ENCODE data around the gene FSD1L. TPM values are rescaled to one million over a fixed set of nuclear protein-coding genes. Genes with fewer than 3 reads are reported as not detected.
"Not testable (repeated sequence)": the region's sequence is repeated elsewhere in the genome, so short reads cannot be mapped to it uniquely, and the experiment has no call there.

FSD1L gene
- total RNA-seq, 2 experiments from 2014 or later, result 0.38 to 0.56 TPM

DNA sequence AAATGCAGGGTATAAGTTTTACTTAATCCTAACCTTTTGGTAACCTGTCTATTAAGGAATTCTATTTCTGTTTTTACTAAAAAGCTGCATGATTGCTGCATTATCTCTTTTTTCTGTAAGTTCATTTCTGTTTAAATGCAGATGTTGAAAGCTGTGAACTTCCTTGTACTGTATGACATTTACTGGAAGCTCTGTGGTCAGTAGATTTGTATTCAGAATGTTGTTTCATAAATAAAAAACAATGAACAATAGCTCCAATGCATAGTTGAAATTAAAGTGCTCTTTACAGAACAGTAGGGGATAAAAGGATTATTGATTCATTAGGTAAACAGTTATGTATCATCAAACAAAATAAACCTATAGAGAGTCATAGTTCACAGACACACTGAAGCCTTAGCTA, 63.6 kb downstream of the FSD1L start:
- Histone ChIP-seq H3K27ac (ENCODE audit: low read depth in 1 of 2, low read length in 2 of 2) (no peak overlapping the region), H3K36me3 (ENCODE audit: insufficient read depth, low read length) (no peaks in the 10 kb centered on the region), H3K9me3 (ENCODE audit: control insufficient read depth in 1 of 2, insufficient read depth in 1 of 2, low read length in 2 of 2) (no peaks in the 10 kb centered on the region), H3K27me3 (ENCODE audit: control insufficient read depth in 1 of 2, insufficient read depth in 2 of 2, low read length in 2 of 2) (no peaks in the 10 kb centered on the region), H3K4me1 (ENCODE audit: insufficient read depth, low read length) (no peaks in the 10 kb centered on the region), H3K4me3 (ENCODE audit: low read length) (no peak overlapping the region)
- Mint-ChIP-seq H3K27me3 (peaks cover 5% of the 10 kb centered on the region), H3K27ac (no peak overlapping the region), H3K4me1 (ENCODE audit: low read depth) (no peaks in the 10 kb centered on the region), H3K9me3 (no peaks in the 10 kb centered on the region), H3K4me3 (no peak overlapping the region), H3K36me3 (ENCODE audit: low read depth) (no peaks in the 10 kb centered on the region)
- ChIA-PET CTCF (interaction anchor here (0.6 kb wide), 1 partner anchor 456 kb away, joined by 3 read pairs; no protein-coding TSS in a partner anchor), POLR2A (no interaction called here)
- intact Hi-C loops (cut with DNase I, micrococcal nuclease), result no loop called here
- DNase-seq (no peak), ATAC-seq (ENCODE audit: poor library complexity) (no peak)
- TF ChIP-seq, protein P1, sequence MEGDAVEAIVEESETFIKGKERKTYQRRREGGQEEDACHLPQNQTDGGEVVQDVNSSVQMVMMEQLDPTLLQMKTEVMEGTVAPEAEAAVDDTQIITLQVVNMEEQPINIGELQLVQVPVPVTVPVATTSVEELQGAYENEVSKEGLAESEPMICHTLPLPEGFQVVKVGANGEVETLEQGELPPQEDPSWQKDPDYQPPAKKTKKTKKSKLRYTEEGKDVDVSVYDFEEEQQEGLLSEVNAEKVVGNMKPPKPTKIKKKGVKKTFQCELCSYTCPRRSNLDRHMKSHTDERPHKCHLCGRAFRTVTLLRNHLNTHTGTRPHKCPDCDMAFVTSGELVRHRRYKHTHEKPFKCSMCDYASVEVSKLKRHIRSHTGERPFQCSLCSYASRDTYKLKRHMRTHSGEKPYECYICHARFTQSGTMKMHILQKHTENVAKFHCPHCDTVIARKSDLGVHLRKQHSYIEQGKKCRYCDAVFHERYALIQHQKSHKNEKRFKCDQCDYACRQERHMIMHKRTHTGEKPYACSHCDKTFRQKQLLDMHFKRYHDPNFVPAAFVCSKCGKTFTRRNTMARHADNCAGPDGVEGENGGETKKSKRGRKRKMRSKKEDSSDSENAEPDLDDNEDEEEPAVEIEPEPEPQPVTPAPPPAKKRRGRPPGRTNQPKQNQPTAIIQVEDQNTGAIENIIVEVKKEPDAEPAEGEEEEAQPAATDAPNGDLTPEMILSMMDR (IDR thresholded peaks at IDR 0.05), result no peak

DNA sequence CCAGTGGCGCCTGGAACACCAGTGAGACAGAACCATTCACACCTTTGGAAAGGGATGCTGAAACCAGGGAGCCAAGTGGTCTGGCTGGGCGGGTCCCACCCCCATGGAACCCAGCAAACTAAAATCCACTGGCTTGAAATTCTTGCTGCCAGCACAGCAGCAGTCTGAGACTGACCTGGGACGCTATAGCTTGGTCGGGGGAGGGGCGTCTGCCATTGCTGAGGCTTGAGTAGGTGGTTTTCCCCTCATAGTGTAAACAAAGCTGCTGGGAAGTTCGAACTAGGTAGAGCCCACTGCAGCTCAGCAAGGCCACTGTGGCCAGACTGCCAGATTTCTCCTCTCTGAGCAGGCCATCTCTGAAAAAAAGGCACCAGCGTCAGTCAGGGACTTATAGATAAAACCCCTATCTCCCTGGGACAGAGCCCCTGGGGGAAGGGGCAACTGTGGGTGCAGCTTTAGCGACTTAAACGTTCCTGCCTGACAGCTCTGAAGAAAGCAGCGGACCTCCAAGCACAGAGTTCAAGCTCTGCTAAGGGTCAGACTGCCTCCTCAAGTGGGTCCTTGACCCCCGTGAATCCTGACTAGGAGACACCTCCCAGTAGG, 68.1 kb downstream of the FSD1L start:
- ChIA-PET CTCF (interaction anchor here (0.7 kb wide), 1 partner anchor 81 kb away, joined by 3 read pairs; no protein-coding TSS in a partner anchor), POLR2A (no interaction called here)
- intact Hi-C loops (cut with DNase I, micrococcal nuclease), result no loop called here
- DNase-seq (no peak), ATAC-seq (ENCODE audit: poor library complexity) (no peak)
- Mint-ChIP-seq H3K4me3 (no peak overlapping the region), H3K9me3 (no peaks in the 10 kb centered on the region), H3K36me3 (ENCODE audit: low read depth) (no peaks in the 10 kb centered on the region), H3K27me3 (peaks cover 5% of the 10 kb centered on the region), H3K27ac (no peak overlapping the region), H3K4me1 (ENCODE audit: low read depth) (no peaks in the 10 kb centered on the region)
- Histone ChIP-seq H3K9me3 (ENCODE audit: control insufficient read depth in 1 of 2, insufficient read depth in 1 of 2, low read length in 2 of 2) (no peaks in the 10 kb centered on the region), H3K4me3 (ENCODE audit: low read length) (no peak overlapping the region), H3K4me1 (ENCODE audit: insufficient read depth, low read length) (no peaks in the 10 kb centered on the region), H3K27ac (ENCODE audit: low read depth in 1 of 2, low read length in 2 of 2) (no peak overlapping the region), H3K27me3 (ENCODE audit: control insufficient read depth in 1 of 2, insufficient read depth in 2 of 2, low read length in 2 of 2) (no peaks in the 10 kb centered on the region), H3K36me3 (ENCODE audit: insufficient read depth, low read length) (no peaks in the 10 kb centered on the region)
- TF ChIP-seq, protein P1 (IDR thresholded peaks at IDR 0.05), result no peak

DNA sequence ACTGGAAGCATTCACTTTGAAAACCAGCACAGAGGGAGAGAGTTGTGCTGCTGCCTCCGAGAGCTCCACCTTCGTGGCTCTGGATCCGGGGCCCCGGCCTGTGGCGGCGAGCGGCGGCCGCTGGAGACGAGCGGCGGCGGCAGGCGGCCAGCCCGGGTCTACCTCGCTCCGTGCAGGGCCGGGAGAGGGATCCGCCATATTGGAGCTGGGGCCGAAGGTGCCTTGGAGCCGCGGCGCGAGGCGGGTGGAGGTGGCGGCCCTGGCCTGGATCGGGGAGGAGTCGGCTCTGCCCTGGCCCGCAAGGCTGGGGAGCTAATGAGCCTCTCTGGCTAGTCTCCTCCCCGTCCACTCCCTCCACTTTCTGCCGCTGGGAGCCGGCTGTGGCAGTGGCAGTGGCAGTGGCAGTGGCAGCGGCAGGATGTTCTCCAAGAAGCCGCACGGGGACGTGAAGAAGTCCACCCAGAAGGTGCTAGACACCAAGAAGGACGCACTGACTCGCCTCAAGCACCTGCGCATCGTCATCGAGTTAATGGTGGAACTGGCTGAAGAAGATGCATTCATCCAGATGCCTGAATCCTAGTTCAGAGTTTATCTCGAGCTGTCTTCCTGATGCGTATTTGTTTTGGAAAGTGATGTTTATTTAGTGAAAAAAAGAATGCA, 72.0 kb downstream of the FSD1L start:
- ATAC-seq (ENCODE audit: poor library complexity), result peak; percentile 69
- H3K27me3 Mint-ChIP-seq; H3K4me3 Mint-ChIP-seq; H3K9me3 Mint-ChIP-seq; H3K36me3 ChIP-seq (ENCODE audit: insufficient read depth, low read length); intact Hi-C loops (cut with DNase I, micrococcal nuclease); H3K36me3 Mint-ChIP-seq (ENCODE audit: low read depth); H3K27ac Mint-ChIP-seq; H3K4me1 Mint-ChIP-seq (ENCODE audit: low read depth); H3K9me3 ChIP-seq (ENCODE audit: control insufficient read depth in 1 of 2, insufficient read depth in 1 of 2, low read length in 2 of 2); H3K27ac ChIP-seq (ENCODE audit: low read depth in 1 of 2, low read length in 2 of 2); POLR2A ChIA-PET; CTCF ChIA-PET; H3K27me3 ChIP-seq (ENCODE audit: control insufficient read depth in 1 of 2, insufficient read depth in 2 of 2, low read length in 2 of 2); H3K4me1 ChIP-seq (ENCODE audit: insufficient read depth, low read length): not testable (repeated sequence)
- peak overlapping the region; percentile 25 for H3K4me3 ChIP-seq (ENCODE audit: low read length)
- peak in 10 of 14 experiments; percentile 1 to 58 (median 12) for DNase-seq

DNA sequence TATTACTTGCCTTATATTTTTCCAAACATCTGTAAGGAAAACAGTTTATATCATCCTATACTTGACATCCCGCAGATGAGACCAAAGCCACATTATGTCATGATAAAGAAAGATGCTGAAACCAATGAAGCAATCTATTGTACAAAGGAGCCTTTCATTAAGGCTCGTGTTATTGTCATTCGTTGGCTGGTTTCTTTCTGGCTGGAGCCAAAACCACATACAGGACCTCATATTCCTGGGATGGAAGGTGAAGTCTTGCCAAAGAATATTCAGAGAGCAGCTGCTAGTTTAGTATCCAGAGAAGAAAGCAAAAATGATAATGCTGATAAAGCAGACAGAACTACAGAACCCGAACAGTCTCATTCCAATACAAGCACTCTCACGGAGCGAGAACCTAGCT, 73.2 kb downstream of the FSD1L start:
- ATAC-seq (ENCODE audit: poor library complexity); POLR2A ChIA-PET; H3K9me3 Mint-ChIP-seq: not testable (repeated sequence)

DNA sequence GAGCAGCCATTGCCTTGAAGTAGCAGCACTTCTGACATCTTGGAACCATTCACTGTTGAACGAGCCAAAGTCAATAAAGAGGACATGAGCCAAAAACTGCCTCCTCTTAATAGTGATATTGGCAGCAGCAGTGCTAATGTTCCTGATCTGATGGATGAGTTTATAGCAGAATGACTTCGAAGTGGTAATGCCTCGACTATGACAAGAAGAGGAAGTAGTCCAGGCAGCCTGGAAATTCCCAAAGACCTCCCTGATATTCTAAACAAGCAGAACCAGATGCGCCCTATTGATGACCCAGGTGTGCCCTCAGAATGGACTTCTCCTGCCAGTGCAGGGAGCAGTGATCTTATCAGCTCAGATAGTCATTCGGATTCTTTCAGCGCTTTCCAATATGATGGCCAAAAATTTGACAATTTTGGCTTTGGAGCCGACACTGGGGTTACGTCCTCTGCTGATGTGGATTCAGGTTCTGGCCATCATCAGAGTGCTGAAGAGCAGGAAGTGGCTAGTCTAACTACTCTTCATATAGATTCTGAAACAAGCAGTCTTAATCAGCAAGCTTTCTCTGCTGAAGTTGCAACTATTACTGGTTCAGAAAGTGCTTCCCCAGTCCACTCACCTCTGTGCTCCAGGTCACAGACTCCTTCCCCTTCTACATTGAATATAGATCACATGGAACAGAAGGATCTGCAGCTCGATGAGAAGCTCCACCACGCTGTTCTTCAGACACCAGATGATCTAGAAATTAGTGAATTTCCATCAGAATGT, 75.0 kb downstream of the FSD1L start:
- DNase-seq; POLR2A ChIA-PET; H3K27ac Mint-ChIP-seq; H3K4me1 ChIP-seq (ENCODE audit: insufficient read depth, low read length); H3K4me1 Mint-ChIP-seq (ENCODE audit: low read depth); H3K9me3 Mint-ChIP-seq; H3K4me3 ChIP-seq (ENCODE audit: low read length); H3K36me3 ChIP-seq (ENCODE audit: insufficient read depth, low read length); H3K36me3 Mint-ChIP-seq (ENCODE audit: low read depth); ATAC-seq (ENCODE audit: poor library complexity); H3K9me3 ChIP-seq (ENCODE audit: control insufficient read depth in 1 of 2, insufficient read depth in 1 of 2, low read length in 2 of 2); H3K27me3 Mint-ChIP-seq; H3K4me3 Mint-ChIP-seq; CTCF ChIA-PET; intact Hi-C loops (cut with DNase I, micrococcal nuclease); H3K27me3 ChIP-seq (ENCODE audit: control insufficient read depth in 1 of 2, insufficient read depth in 2 of 2, low read length in 2 of 2); H3K27ac ChIP-seq (ENCODE audit: low read depth in 1 of 2, low read length in 2 of 2): not testable (repeated sequence)

More for the DNA sequence above, 73.2 kb downstream of the FSD1L start:
- H3K36me3 Mint-ChIP-seq (ENCODE audit: low read depth); H3K27ac ChIP-seq (ENCODE audit: low read depth in 1 of 2, low read length in 2 of 2); H3K36me3 ChIP-seq (ENCODE audit: insufficient read depth, low read length); H3K27me3 ChIP-seq (ENCODE audit: control insufficient read depth in 1 of 2, insufficient read depth in 2 of 2, low read length in 2 of 2); DNase-seq; H3K4me1 ChIP-seq (ENCODE audit: insufficient read depth, low read length); H3K27ac Mint-ChIP-seq; H3K4me1 Mint-ChIP-seq (ENCODE audit: low read depth); H3K27me3 Mint-ChIP-seq; CTCF ChIA-PET; H3K9me3 ChIP-seq (ENCODE audit: control insufficient read depth in 1 of 2, insufficient read depth in 1 of 2, low read length in 2 of 2); H3K4me3 Mint-ChIP-seq; intact Hi-C loops (cut with DNase I, micrococcal nuclease); H3K4me3 ChIP-seq (ENCODE audit: low read length): not testable (repeated sequence)

All from CD4-positive, alpha-beta T cell (primary cell).